ENCODE results near the gene SPIN2A. TPM values are rescaled to one million over a fixed set of nuclear protein-coding genes. Genes with fewer than 3 reads are reported as not detected.

SPIN2A gene
- polyA plus RNA-seq, 3 donors: 0.71 TPM; not detected in 2

GRCh38 chrX:57104921-57105398 lies 32.2 kb downstream of the SPIN2A start:
- WGBS (ENCODE audit: insufficient coverage): no CpG with 5 or more reads among the region's 2 CpGs
- intact Hi-C loops (cut with micrococcal nuclease): no loop called here
- H3K36me3 ChIP-seq (replicated peaks in 1 of 2; ENCODE audit: control insufficient read depth in 1 of 2, insufficient read depth in 2 of 2, low read length in 2 of 2): no peaks in the 10 kb centered on the region
- H3K27ac Mint-ChIP-seq: no peak overlapping the region
- H3K4me1 ChIP-seq (ENCODE audit: control insufficient read depth in 1 of 2, insufficient read depth in 2 of 2, low read length in 2 of 2): no peaks in the 10 kb centered on the region
- H3K4me3 ChIP-seq (replicated peaks in 1 of 3; ENCODE audit: low read depth in 2 of 3, low read length in 3 of 3): no peak overlapping the region
- no peak for DNase-seq
- peaks cover 6 to 10% of the 10 kb centered on the region in 2 donors for H3K36me3 Mint-ChIP-seq
- H2AFZ ChIP-seq (ENCODE audit: insufficient read depth, low read depth, low read length, poor library complexity, severe bottlenecking): no peak overlapping the region
- no peaks in the 10 kb centered on the region for H4K20me1 ChIP-seq (ENCODE audit: insufficient read depth, low read length)
- H3K9me3 ChIP-seq (replicated peaks in 1 of 2; ENCODE audit: control insufficient read depth in 1 of 2, insufficient read depth in 1 of 2, low read length in 2 of 2): no peaks in the 10 kb centered on the region
- H3K9me3 Mint-ChIP-seq: peaks cover 0 to 8% (median 6%) of the 10 kb centered on the region in 7 donors
- H3K4me3 Mint-ChIP-seq: no peak overlapping the region
- H3K4me1 Mint-ChIP-seq: no peaks in the 10 kb centered on the region
- H3K4me2 ChIP-seq (replicated peaks; ENCODE audit: extremely low read depth, low read length, poor library complexity, severe bottlenecking): no peak overlapping the region
- TF ChIP-seq CTCF (IDR thresholded peaks at IDR 0.05): no peak
- H3K79me2 ChIP-seq (ENCODE audit: insufficient read depth, low read length): no peaks in the 10 kb centered on the region
- no peaks in the 10 kb centered on the region for H3K27me3 ChIP-seq (ENCODE audit: control insufficient read depth in 2 of 2, insufficient read depth in 2 of 2, low read length in 2 of 2)
- no peak overlapping the region for H3K27ac ChIP-seq (ENCODE audit: low read depth in 1 of 2, low read length in 2 of 2)
- no peak overlapping the region for H3K9ac ChIP-seq (ENCODE audit: insufficient read depth, low read length, poor library complexity, severe bottlenecking)
- no peaks in the 10 kb centered on the region for H3K27me3 Mint-ChIP-seq (ENCODE audit: low read depth in 3 of 3)

GRCh38 chrX:57104406-57104805 lies 32.8 kb downstream of the SPIN2A start:
- WGBS (ENCODE audit: insufficient coverage): 72% methylated on average over 2 of the region's 4 CpGs
- H3K27ac ChIP-seq (ENCODE audit: low read depth in 1 of 2, low read length in 2 of 2): no peak overlapping the region
- H4K20me1 ChIP-seq (ENCODE audit: insufficient read depth, low read length): no peaks in the 10 kb centered on the region
- Mint-ChIP-seq H3K36me3 (peaks cover 6 to 10% of the 10 kb centered on the region in 2 donors), H3K27me3 (ENCODE audit: low read depth in 3 of 3) (no peaks in the 10 kb centered on the region), H3K4me3 (no peak overlapping the region), H3K9me3 (peaks cover 0 to 12% (median 8%) of the 10 kb centered on the region in 7 donors), H3K27ac (no peak overlapping the region), H3K4me1 (no peaks in the 10 kb centered on the region)
- no peaks in the 10 kb centered on the region for H3K4me1 ChIP-seq (ENCODE audit: control insufficient read depth in 1 of 2, insufficient read depth in 2 of 2, low read length in 2 of 2)
- H3K36me3 ChIP-seq (replicated peaks in 1 of 2; ENCODE audit: control insufficient read depth in 1 of 2, insufficient read depth in 2 of 2, low read length in 2 of 2): no peaks in the 10 kb centered on the region
- no peaks in the 10 kb centered on the region for H3K79me2 ChIP-seq (ENCODE audit: insufficient read depth, low read length)
- H3K9ac ChIP-seq (ENCODE audit: insufficient read depth, low read length, poor library complexity, severe bottlenecking): no peak overlapping the region
- no peak overlapping the region for H3K4me3 ChIP-seq (replicated peaks in 1 of 3; ENCODE audit: low read depth in 2 of 3, low read length in 3 of 3)
- H3K9me3 ChIP-seq (replicated peaks in 1 of 2; ENCODE audit: control insufficient read depth in 1 of 2, insufficient read depth in 1 of 2, low read length in 2 of 2): no peaks in the 10 kb centered on the region
- no peak overlapping the region for H2AFZ ChIP-seq (ENCODE audit: insufficient read depth, low read depth, low read length, poor library complexity, severe bottlenecking)
- H3K4me2 ChIP-seq (replicated peaks; ENCODE audit: extremely low read depth, low read length, poor library complexity, severe bottlenecking): no peak overlapping the region
- intact Hi-C loops (cut with micrococcal nuclease): no loop called here
- H3K27me3 ChIP-seq (ENCODE audit: control insufficient read depth in 2 of 2, insufficient read depth in 2 of 2, low read length in 2 of 2): no peaks in the 10 kb centered on the region
- no peak for TF ChIP-seq CTCF (IDR thresholded peaks at IDR 0.05)
- no peak for DNase-seq

Measured in CD14-positive monocyte (primary cell).